Erythroblast (primary cell): ENCODE measurements around the gene SRGAP3.

Source experiments
- GATA1 ChIP-seq: IDR thresholded peaks from 2 replicates; pipeline ENCODE4 v1.6.1; 2011; ENCODE audit warnings: low read depth, mild to moderate bottlenecking, control low read depth, low read length, moderate library complexity
- POLR2A ChIP-seq: IDR thresholded peaks from 2 replicates; pipeline ENCODE4 v1.6.1; 2011; ENCODE audit warnings: mild to moderate bottlenecking, low read length

- TF ChIP-seq POLR2A (no peak), GATA1 (no peak)
Measured at GRCh38 chr3:8962226-8962861, 287.1 kb downstream of the SRGAP3 start.
